Esophagus squamous epithelium (tissue), 5 donors: ENCODE results near the gene PCBP2. TPM values are rescaled to one million over a fixed set of nuclear protein-coding genes. Genes with fewer than 3 reads are reported as not detected.

Source experiments
- DNase-seq: peaks from one replicate; lab custom pipeline; 2025; lab: John Stamatoyannopoulos, UW
- H3K27ac ChIP-seq, 4 donors: fragments of 200-600 bp; sonication (generic); one replicate each; pipeline ENCODE4 v1.5.1; 2016 to 2019; ENCODE audit warnings: mild to moderate bottlenecking in 1 of 4
- H3K27me3 ChIP-seq, 4 donors: fragments of 200-600 bp; sonication (generic); 1 replicate in 3 of 4; 2 replicates in 1 of 4; pipeline versions ENCODE4 v1.5.1 to v1.6.0; 2017 to 2021; ENCODE audit warnings: antibody characterized with exemption in 1 of 4
- H3K36me3 ChIP-seq, 3 donors: fragments of 200-600 bp; sonication (generic); one replicate each; pipeline ENCODE4 v1.5.1; 2016 to 2019
- H3K4me1 ChIP-seq, 3 donors: fragments of 200-600 bp; sonication (generic); one replicate each; pipeline ENCODE4 v1.5.1; 2017 to 2019
- H3K4me3 ChIP-seq, 4 donors: fragments of 200-600 bp; sonication (generic); 1 replicate in 3 of 4; 2 replicates in 1 of 4; pipeline ENCODE4 v1.5.1; 2016 to 2019; ENCODE audit warnings: mild to moderate bottlenecking in 2 of 4, moderate library complexity in 1 of 4
- H3K9me3 ChIP-seq, 3 donors: fragments of 200-600 bp; sonication (generic); one replicate each; pipeline ENCODE4 v1.5.1; 2016 to 2019
- POLR2A ChIP-seq, 4 donors: fragments of 450-650 bp; IDR thresholded peaks; one replicate each; pipeline ENCODE4 v1.6.1; 2017; ENCODE audit warnings: antibody characterized with exemption in 4 of 4, mild to moderate bottlenecking in 4 of 4, moderate library complexity in 3 of 4
- WGBS, 2 donors: methylation state at CpG; one replicate each; pipeline ENCODE4 v1.1.5; 2018; 5-methylcytosine and 5-hydroxymethylcytosine counted together
- intact Hi-C: fragments of 100-400 bp; cut with DNase I; formaldehyde crosslinking; loops from one replicate; pipeline ENCODE4 v1.15.0; 2022
- total RNA-seq, 4 donors: library from RNA; depleted of rRNA; stranded (reverse); fragments of >200 nt; gene quantifications; one replicate each; pipeline ENCODE4 v1.1.0, GENCODE V29; 2016
- TF ChIP-seq, protein P1 (sequence below), 6 experiments: fragments of 450-650 bp in 4 of 6; fragments of 200-600 bp in 2 of 6; sonication (generic) in 2 of 6; IDR thresholded peaks; one replicate each; pipeline ENCODE4 v1.5.1; 2016 to 2019; ENCODE audit warnings: antibody characterized with exemption in 6 of 6, mild to moderate bottlenecking in 4 of 6, moderate library complexity in 4 of 6
- donor health status: DM: yes; HTN: yes; CAD: no.

The PCBP2 gene
- total RNA-seq, 4 donors from 2014 or later: 202 to 400 (median 287) TPM

DNA sequence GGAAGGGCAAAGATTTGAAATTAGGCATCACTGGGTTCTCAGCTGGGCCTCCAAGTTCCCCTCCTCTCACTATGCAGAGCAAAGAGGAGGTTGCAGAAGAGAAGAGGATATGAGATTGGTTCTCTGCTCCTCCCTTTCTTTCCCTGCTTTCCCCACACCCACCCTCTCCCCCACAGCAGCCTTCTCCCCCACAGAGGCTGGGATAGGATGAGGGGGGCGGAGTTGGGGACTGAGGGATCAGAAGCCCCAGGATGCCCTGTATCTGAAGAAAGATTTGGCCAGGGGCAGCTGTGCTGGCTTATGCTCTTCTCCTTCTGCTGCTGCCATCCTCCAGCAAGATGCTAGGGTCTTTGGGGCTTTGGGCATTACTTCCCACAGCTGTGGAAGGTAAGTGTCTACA is 28.3 kb upstream of the PCBP2 start, which contains the start of gene AMHR2:
AMHR2 (plus strand) TSS at position 259 of the 400 bp plus-strand sequence; CDS start at position 339, 80 bp downstream.
- H3K9me3 ChIP-seq: no peaks in the 10 kb centered on the region
- WGBS, 2 donors: 83% methylated on average over 1 of the region's 1 CpG; no CpG with 5 or more reads in 1 of the 2 donors
- TF ChIP-seq, protein P1, sequence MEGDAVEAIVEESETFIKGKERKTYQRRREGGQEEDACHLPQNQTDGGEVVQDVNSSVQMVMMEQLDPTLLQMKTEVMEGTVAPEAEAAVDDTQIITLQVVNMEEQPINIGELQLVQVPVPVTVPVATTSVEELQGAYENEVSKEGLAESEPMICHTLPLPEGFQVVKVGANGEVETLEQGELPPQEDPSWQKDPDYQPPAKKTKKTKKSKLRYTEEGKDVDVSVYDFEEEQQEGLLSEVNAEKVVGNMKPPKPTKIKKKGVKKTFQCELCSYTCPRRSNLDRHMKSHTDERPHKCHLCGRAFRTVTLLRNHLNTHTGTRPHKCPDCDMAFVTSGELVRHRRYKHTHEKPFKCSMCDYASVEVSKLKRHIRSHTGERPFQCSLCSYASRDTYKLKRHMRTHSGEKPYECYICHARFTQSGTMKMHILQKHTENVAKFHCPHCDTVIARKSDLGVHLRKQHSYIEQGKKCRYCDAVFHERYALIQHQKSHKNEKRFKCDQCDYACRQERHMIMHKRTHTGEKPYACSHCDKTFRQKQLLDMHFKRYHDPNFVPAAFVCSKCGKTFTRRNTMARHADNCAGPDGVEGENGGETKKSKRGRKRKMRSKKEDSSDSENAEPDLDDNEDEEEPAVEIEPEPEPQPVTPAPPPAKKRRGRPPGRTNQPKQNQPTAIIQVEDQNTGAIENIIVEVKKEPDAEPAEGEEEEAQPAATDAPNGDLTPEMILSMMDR (IDR thresholded peaks at IDR 0.05): no peak
- no peak for TF ChIP-seq POLR2A (IDR thresholded peaks at IDR 0.05)
- DNase-seq: no peak
- H3K27me3 ChIP-seq: no peaks in the 10 kb centered on the region
- H3K27ac ChIP-seq: no peak within 1 kb of the TSS
- intact Hi-C loops: no loop called here
- peaks cover 4 to 16% (median 4%) of the 10 kb centered on the region in 3 donors for H3K4me1 ChIP-seq
- H3K4me3 ChIP-seq: no peak within 1 kb of the TSS
- no peaks in the 10 kb centered on the region for H3K36me3 ChIP-seq

GRCh38 chr12:53424626-53425514 is 27.0 kb upstream of the PCBP2 start:
- Histone ChIP-seq H3K27ac (no peak overlapping the region), H3K36me3 (no peaks in the 10 kb centered on the region), H3K4me1 (peaks cover 4 to 20% (median 4%) of the 10 kb centered on the region in 3 donors), H3K27me3 (no peaks in the 10 kb centered on the region), H3K9me3 (no peaks in the 10 kb centered on the region), H3K4me3 (no peak overlapping the region)
- TF ChIP-seq POLR2A (IDR thresholded peaks at IDR 0.05): no peak
- TF ChIP-seq, protein P1 (IDR thresholded peaks at IDR 0.05): no peak
- DNase-seq: no peak
- 71 to 74% methylated on average over 4 to 6 of the region's 9 CpGs for WGBS, 2 donors
- intact Hi-C loops: no loop called here

DNA sequence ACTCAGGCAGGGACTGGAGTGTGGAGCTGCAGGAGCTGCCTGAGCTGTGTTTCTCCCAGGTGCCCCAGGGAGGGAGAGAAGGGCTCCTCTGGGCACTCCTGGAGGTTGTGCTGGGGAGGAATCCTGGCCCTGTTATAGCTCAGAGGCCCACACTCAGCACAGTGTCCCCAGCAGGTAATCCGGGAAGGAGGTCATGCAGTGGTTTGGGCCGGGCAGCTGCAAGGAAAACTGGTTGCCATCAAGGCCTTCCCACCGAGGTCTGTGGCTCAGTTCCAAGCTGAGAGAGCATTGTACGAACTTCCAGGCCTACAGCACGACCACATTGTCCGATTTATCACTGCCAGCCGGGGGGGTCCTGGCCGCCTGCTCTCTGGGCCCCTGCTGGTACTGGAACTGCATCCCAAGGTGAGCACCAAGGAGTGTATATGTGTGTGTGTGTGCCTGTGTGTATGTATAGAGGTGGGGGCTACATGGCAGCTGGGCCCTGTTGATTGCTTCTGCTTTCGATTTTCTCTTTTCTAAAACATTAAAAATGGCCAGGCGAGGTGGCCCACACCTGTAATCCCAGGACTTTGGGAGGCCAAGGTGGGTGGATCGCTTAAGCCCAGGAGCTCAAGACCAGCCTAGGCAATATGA is 26.3 kb upstream of the PCBP2 start:
- Histone ChIP-seq H3K9me3 (no peaks in the 10 kb centered on the region), H3K4me1 (peaks cover 4 to 20% (median 4%) of the 10 kb centered on the region in 3 donors), H3K4me3 (no peak overlapping the region), H3K27me3 (no peaks in the 10 kb centered on the region), H3K36me3 (no peaks in the 10 kb centered on the region), H3K27ac (no peak overlapping the region)
- TF ChIP-seq POLR2A (IDR thresholded peaks at IDR 0.05): no peak
- TF ChIP-seq, protein P1 (IDR thresholded peaks at IDR 0.05): no peak
- DNase-seq: no peak
- intact Hi-C loops: no loop called here
- WGBS, 2 donors: 73 to 75% methylated on average over 4 to 9 of the region's 11 CpGs

- no peaks in the 10 kb centered on the region for H3K36me3 ChIP-seq
- no peak for DNase-seq
- intact Hi-C loops: no loop called here
- no peak overlapping the region for H3K4me3 ChIP-seq
- WGBS, 2 donors: 52 to 54% methylated on average over 7 of the region's 7 CpGs
- TF ChIP-seq, protein P1 (IDR thresholded peaks at IDR 0.05): no peak
- TF ChIP-seq POLR2A (IDR thresholded peaks at IDR 0.05): no peak
- no peak overlapping the region for H3K27ac ChIP-seq
- no peaks in the 10 kb centered on the region for H3K27me3 ChIP-seq
- no peaks in the 10 kb centered on the region for H3K9me3 ChIP-seq
- peaks cover 0 to 12% (median 0%) of the 10 kb centered on the region in 3 donors for H3K4me1 ChIP-seq
Observed at GRCh38 chr12:53427905-53428594, 23.9 kb upstream of the PCBP2 start.
